22Rv1 (cell line): Measurements from ENCODE around the gene ABCA13.
"Not testable (repeated sequence)": the region's sequence is repeated elsewhere in the genome, so short reads cannot be mapped to it uniquely, and the experiment has no call there.

ENCODE experiments used
- H3K27ac ChIP-seq: fragments of 450-650 bp; 2 replicates; pipeline ENCODE4 v1.5.1; 2017
- ZFX ChIP-seq: fragments of 450-650 bp; IDR thresholded peaks from 2 replicates; pipeline ENCODE4 v1.6.1; 2017; ENCODE audit warnings: antibody characterized with exemption, borderline replicate concordance
- TF ChIP-seq, protein P1 (sequence below): fragments of 450-650 bp; IDR thresholded peaks from 2 replicates; pipeline ENCODE4 v1.5.1; 2017; ENCODE audit warnings: mild to moderate bottlenecking

Gene ABCA13

GRCh38 chr7:48144291-48144768 is 26.9 kb upstream of the ABCA13 start:
- H3K27ac ChIP-seq, result peak overlapping the region; percentile 24

DNA sequence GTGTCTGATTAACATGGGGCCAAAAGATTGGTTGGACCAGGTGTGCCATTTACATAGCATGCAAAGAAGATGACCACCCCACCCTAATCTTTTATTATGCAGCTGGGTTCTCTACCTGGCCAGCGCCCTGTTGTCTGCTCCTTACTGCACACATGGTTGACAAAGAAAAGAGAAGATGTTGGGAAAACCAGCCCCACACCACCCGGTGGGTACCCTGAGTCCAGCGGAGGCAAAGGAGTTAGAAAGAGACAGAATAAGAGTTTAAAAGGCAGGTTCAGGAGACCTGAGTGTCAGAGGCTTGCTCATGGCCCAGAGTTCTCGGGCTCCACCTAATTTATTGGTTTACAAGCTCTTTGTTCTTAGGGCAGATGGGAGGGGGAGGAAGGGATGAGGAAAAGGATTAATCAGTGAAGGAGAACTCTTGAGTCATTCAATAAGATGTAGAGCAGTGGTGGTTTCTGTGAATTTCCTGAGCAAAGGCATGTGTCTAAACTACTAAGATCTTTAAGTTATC is 24.1 kb upstream of the ABCA13 start:
- TF ChIP-seq, protein P1, sequence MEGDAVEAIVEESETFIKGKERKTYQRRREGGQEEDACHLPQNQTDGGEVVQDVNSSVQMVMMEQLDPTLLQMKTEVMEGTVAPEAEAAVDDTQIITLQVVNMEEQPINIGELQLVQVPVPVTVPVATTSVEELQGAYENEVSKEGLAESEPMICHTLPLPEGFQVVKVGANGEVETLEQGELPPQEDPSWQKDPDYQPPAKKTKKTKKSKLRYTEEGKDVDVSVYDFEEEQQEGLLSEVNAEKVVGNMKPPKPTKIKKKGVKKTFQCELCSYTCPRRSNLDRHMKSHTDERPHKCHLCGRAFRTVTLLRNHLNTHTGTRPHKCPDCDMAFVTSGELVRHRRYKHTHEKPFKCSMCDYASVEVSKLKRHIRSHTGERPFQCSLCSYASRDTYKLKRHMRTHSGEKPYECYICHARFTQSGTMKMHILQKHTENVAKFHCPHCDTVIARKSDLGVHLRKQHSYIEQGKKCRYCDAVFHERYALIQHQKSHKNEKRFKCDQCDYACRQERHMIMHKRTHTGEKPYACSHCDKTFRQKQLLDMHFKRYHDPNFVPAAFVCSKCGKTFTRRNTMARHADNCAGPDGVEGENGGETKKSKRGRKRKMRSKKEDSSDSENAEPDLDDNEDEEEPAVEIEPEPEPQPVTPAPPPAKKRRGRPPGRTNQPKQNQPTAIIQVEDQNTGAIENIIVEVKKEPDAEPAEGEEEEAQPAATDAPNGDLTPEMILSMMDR, result no peak
- TF ChIP-seq ZFX, result no peak
- no peak overlapping the region for H3K27ac ChIP-seq

More at GRCh38 chr7:48144291-48144768, 26.9 kb upstream of the ABCA13 start:
- no peak for TF ChIP-seq ZFX
- TF ChIP-seq, protein P1, result 0 out of 2 replicates have a peak, but pooled peaks have one; percentile 5

GRCh38 chr7:48147690-48148089 is 23.6 kb upstream of the ABCA13 start:
- H3K27ac ChIP-seq, result not testable (repeated sequence)

- TF ChIP-seq, protein P1, result no peak
- TF ChIP-seq ZFX, result no peak
Observed at GRCh38 chr7:48148311-48148710, 22.9 kb upstream of the ABCA13 start.

DNA sequence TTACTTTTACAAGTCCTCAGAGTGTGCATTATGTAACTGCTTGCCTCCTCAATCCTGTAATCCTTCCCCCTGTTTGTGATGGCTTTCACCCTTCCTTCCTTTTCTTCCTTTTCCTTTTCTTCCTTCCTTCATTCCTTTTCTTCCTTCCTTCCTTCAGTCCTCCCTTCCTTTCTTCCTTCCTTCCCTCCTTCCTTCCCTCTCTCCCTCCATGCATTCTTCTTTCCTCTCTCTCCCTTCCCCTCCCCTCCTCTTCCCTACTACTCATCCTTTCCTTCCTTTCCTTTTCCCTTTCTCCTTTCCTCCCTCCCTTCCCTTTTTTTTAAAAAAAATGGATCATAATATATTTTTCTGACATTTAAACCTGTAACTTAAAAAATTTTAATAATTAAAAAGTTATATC is 22.2 kb upstream of the ABCA13 start:
- no peak for TF ChIP-seq ZFX
- TF ChIP-seq, protein P1, result no peak

More at GRCh38 chr7:48148311-48148710, 22.9 kb upstream of the ABCA13 start:
- H3K27ac ChIP-seq, result no peak overlapping the region

DNA sequence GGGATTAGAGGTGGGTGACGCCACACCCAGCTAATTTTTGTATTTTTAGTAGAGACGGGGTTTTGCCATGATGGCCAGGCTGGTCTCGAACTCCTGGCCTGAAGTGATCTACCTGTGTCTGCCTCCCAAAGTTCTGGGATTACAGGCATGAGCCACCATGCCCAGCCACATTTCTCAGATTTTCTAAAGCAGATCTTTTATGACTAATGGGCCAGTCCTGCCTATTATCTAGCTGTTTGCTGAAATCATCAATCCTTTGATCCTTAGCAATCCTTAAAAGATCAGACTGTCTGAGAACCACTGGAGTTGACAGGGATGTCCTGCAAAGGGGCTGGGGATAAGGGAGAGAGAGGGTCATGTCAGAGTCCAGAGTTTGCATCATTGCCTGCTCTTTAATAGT is 21.2 kb upstream of the ABCA13 start:
- H3K27ac ChIP-seq, result no peak overlapping the region
- TF ChIP-seq, protein P1, result no peak
- TF ChIP-seq ZFX, result no peak

More for the DNA sequence above, 22.2 kb upstream of the ABCA13 start:
- no peak overlapping the region for H3K27ac ChIP-seq

DNA sequence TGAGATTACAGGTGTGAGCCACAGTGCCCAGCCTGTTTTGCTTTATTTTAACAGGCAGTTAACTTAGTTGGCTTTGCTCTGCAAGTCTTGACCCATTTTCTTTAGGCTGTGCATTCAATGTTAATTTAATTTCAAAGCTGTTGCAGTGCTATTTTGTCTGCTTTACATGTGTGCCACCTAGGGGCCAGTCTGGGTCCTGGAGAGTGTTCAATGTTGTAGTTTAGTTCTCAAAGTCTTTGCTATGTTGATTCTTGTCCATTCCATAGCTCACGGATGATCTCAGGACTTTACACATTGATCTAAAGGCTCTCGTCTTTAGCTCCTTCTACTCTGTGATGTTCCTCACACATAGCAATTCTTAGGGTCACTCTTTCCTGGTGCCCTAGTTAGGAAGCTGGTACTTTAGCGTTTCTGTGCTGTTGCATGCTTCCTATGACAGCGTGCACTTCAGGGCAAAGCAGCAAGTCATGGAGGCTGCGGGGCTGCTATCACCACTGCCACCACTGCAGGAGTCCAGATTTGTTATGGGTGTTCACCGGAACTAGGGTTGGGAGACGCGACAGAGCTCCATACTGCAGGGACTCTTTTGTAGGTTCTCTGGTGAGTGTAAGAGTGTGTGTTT is 16.4 kb upstream of the ABCA13 start:
- no peak for TF ChIP-seq ZFX
- TF ChIP-seq, protein P1, result peak; percentile 93
- H3K27ac ChIP-seq, result no peak overlapping the region
